PC-9 (cell line): ENCODE measurements around the gene SH3PXD2B.

ENCODE experiments used
- CTCF ChIP-seq: fragments of 200-600 bp; sonication (generic); conservative IDR thresholded peaks from 2 replicates; pipeline ENCODE4 v1.6.1; 2017; ENCODE audit warnings: mixed run types, antibody characterized with exemption, mild to moderate bottlenecking, moderate library complexity
- EZH2 ChIP-seq: fragments of 200-600 bp; sonication (generic); IDR thresholded peaks from 2 replicates; pipeline ENCODE4 v1.8.0; 2017; ENCODE audit warnings: antibody characterized with exemption, low read depth

- no peak for TF ChIP-seq CTCF
- no peak for TF ChIP-seq EZH2
These were observed 41.5 kb downstream of the SH3PXD2B start for GRCh38 chr5:172412724-172413286.
